Progenitor cell of endocrine pancreas (in vitro differentiated cells): Measurements from ENCODE around the gene TRIM7. TPM values are rescaled to one million over a fixed set of nuclear protein-coding genes. Genes with fewer than 3 reads are reported as not detected.

Source experiments
- DNase-seq: peaks from one replicate; pipeline ENCODE4 v3.0.0; 2021; ENCODE audit warnings: low spot score; ENCODE audit not compliant: unreplicated experiment
- H3K27ac Mint-ChIP-seq: 2 replicates; pipeline ENCODE4 v1.8.0; 2021; ENCODE audit warnings: mild to moderate bottlenecking, moderate library complexity, mixed read lengths
- H3K27me3 Mint-ChIP-seq: 2 replicates; pipeline ENCODE4 v1.8.0; 2021; ENCODE audit warnings: mixed read lengths
- H3K36me3 Mint-ChIP-seq: 2 replicates; pipeline ENCODE4 v1.8.0; 2022; ENCODE audit warnings: mixed read lengths; ENCODE audit not compliant: insufficient read depth
- H3K4me1 Mint-ChIP-seq: 2 replicates; pipeline ENCODE4 v1.8.0; 2021; ENCODE audit warnings: low read depth, mixed read lengths
- H3K4me3 Mint-ChIP-seq: 2 replicates; pipeline ENCODE4 v1.8.0; 2021; ENCODE audit warnings: low read depth, mild to moderate bottlenecking, moderate library complexity, mixed read lengths
- H3K9me3 Mint-ChIP-seq: 2 replicates; pipeline ENCODE4 v1.8.0; 2021; ENCODE audit warnings: low read depth, mixed read lengths
- CTCF ChIP-seq: fragments of 200-600 bp; sonication (generic); IDR thresholded peaks from one replicate; pipeline ENCODE4 v1.5.0; 2021; ENCODE audit warnings: antibody characterized with exemption, mild to moderate bottlenecking; ENCODE audit not compliant: unreplicated experiment
- total RNA-seq: library from RNA; stranded (reverse); gene quantifications from 2 replicates; pipeline ENCODE4 v1.2.1, GENCODE V29; 2021

TRIM7 gene
- total RNA-seq, 1 donor from 2014 or later = not detected

- no peaks in the 10 kb centered on the region for H3K36me3 Mint-ChIP-seq
- peaks cover 96% of the 10 kb centered on the region for H3K27me3 Mint-ChIP-seq
- no peak overlapping the region for H3K27ac Mint-ChIP-seq
- H3K9me3 Mint-ChIP-seq = no peaks in the 10 kb centered on the region
- no peak overlapping the region for H3K4me3 Mint-ChIP-seq
- DNase-seq = no peak
- TF ChIP-seq CTCF = no peak
- peaks cover 13% of the 10 kb centered on the region for H3K4me1 Mint-ChIP-seq
Observed at GRCh38 chr5:181168595-181169118, 36.3 kb downstream of the TRIM7 start.

DNA sequence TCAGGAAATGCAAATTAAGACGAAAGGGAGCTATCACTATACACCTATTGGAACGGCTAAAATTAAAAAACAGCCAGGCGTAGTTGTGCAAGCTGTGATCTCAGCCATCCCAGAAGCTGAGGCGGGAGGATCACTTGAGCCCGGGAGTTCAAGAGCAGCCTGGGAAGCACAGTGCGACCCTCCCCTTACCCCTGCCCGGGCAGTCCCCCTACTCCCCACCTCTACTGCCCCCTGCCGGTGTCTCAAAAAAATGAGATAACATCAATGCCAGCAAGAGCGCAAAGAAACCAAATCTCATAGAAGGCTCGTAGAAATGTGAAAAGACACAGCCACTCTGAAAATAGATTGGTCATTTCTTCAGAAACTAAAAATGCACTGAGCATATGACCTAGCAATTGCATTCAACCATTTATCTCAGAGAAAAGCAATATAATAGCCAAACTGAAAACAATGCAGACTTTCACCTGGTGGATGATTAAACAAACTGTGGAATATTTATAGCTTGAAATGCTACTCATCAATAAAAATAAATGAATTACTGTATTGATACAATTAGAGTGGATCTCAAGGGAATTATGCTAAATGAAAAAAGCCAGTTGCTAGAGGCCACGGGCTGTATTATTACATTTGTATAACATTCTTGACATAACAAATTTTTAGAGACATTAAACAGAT, 37.0 kb downstream of the TRIM7 start:
- Mint-ChIP-seq H3K27ac (no peak overlapping the region), H3K9me3 (no peaks in the 10 kb centered on the region), H3K27me3 (peaks cover 96% of the 10 kb centered on the region), H3K4me1 (peaks cover 9% of the 10 kb centered on the region), H3K36me3 (no peaks in the 10 kb centered on the region), H3K4me3 (no peak overlapping the region)
- TF ChIP-seq CTCF = peak; percentile 61
- peak; percentile 39 for DNase-seq

- Mint-ChIP-seq H3K27me3 (peaks cover 95% of the 10 kb centered on the region), H3K36me3 (no peaks in the 10 kb centered on the region), H3K9me3 (no peaks in the 10 kb centered on the region), H3K4me3 (no peak overlapping the region), H3K27ac (no peak overlapping the region), H3K4me1 (peaks cover 9% of the 10 kb centered on the region)
- no peak for DNase-seq
- no peak for TF ChIP-seq CTCF
Observed at GRCh38 chr5:181166812-181167733, 37.9 kb downstream of the TRIM7 start.

- H3K36me3 Mint-ChIP-seq = no peaks in the 10 kb centered on the region
- peaks cover 77% of the 10 kb centered on the region for H3K27me3 Mint-ChIP-seq
- H3K27ac Mint-ChIP-seq = no peak overlapping the region
- no peaks in the 10 kb centered on the region for H3K9me3 Mint-ChIP-seq
- H3K4me1 Mint-ChIP-seq = peaks cover 1% of the 10 kb centered on the region
- TF ChIP-seq CTCF = no peak
- no peak for DNase-seq
- no peak overlapping the region for H3K4me3 Mint-ChIP-seq
Observed at GRCh38 chr5:181164076-181164952, 40.7 kb downstream of the TRIM7 start.
